Measurements from ENCODE around the gene KIF21B.

GRCh38 chr1:200998323-200998722 lies 25.2 kb downstream of the KIF21B start:
- TF ChIP-seq CTCF (IDR thresholded peaks at IDR 0.05) (no peak), POLR2A (IDR thresholded peaks at IDR 0.05) (no peak), POLR2AphosphoS5 (IDR thresholded peaks at IDR 0.05) (no peak), EP300 (IDR thresholded peaks at IDR 0.05; ENCODE audit: low read depth) (no peak)
